H1 (cell line): ENCODE data around the gene PPP4R3A. TPM values are rescaled to one million over a fixed set of nuclear protein-coding genes. Genes with fewer than 3 reads are reported as not detected.

ENCODE experiments used
- CTCF ChIA-PET: fragments of 300-600 bp; sonication (Branson Sonifier 250); formaldehyde crosslinking; loops from one replicate; lab custom pipeline; 2021; ENCODE audit not compliant: partially characterized antibody; lab: Charles Lee
- POLR2A ChIA-PET: fragments of 300-600 bp; sonication (Branson Sonifier 250); formaldehyde crosslinking; loops from one replicate; lab custom pipeline; 2021; ENCODE audit warnings: inconsistent platforms; ENCODE audit not compliant: partially characterized antibody; lab: Charles Lee
- DNase-seq, 2 experiments: peaks; one replicate each; pipeline versions ENCODE4 v3.0.0 to v3.0.0-alpha.2; 2010 to 2022; ENCODE audit warnings: low spot score in 2 of 2, low read depth in 1 of 2, mixed read lengths in 1 of 2
- FAIRE-seq: peaks from 2 replicates; lab custom pipeline; 2011; peaks lifted over from hg19 to GRCh38; lab: Jason Lieb, UNC
- H2AFZ ChIP-seq: 2 replicates; pipeline ENCODE4 v1.8.1; 2012; ENCODE audit warnings: low read length, inconsistent platforms
- H2AK5ac ChIP-seq: 2 replicates; pipeline ENCODE4 v1.6.1; 2013; ENCODE audit warnings: low read depth, low read length
- H2BK120ac ChIP-seq: replicated peaks from 2 replicates; pipeline ENCODE3; 2013; ENCODE audit warnings: low read depth, low read length, inconsistent platforms
- H2BK12ac ChIP-seq: 2 replicates; pipeline ENCODE4 v1.6.1; 2013; ENCODE audit warnings: low read depth, low read length
- H2BK15ac ChIP-seq: 2 replicates; pipeline ENCODE4 v1.6.1; 2013; ENCODE audit warnings: low read length
- H2BK20ac ChIP-seq: 2 replicates; pipeline ENCODE4 v1.6.1; 2013; ENCODE audit warnings: low read length
- H2BK5ac ChIP-seq: 2 replicates; pipeline ENCODE4 v1.6.1; 2013; ENCODE audit warnings: low read depth, low read length
- H3K14ac ChIP-seq: 2 replicates; pipeline ENCODE4 v1.6.1; 2013; ENCODE audit warnings: inconsistent platforms; ENCODE audit not compliant: insufficient read length
- H3K18ac ChIP-seq: 2 replicates; pipeline ENCODE4 v1.6.1; 2013; ENCODE audit warnings: low read length; ENCODE audit errors: extremely low read depth
- H3K23ac ChIP-seq: 2 replicates; pipeline ENCODE4 v1.6.1; 2013; ENCODE audit warnings: inconsistent platforms; ENCODE audit not compliant: insufficient read length
- H3K23me2 ChIP-seq: 2 replicates; pipeline ENCODE4 v1.6.1; 2013; ENCODE audit warnings: low read depth, low read length
- H3K27ac ChIP-seq: 2 replicates; pipeline ENCODE4 v1.6.1; 2011; ENCODE audit warnings: low read depth, low read length, inconsistent platforms
- H3K27me3 ChIP-seq, 4 experiments: replicated peaks in 1 of 4; 1 replicate in 1 of 4; 2 replicates in 3 of 4; pipeline versions ENCODE4 v1.6.1 to v1.8.1; 2011 to 2013; ENCODE audit warnings: low read length in 3 of 4, mild to moderate bottlenecking in 3 of 4, inconsistent platforms in 2 of 4, mixed read lengths in 2 of 4, moderate library complexity in 1 of 4; ENCODE audit not compliant: control insufficient read depth in 3 of 4, insufficient read depth in 3 of 4; ENCODE audit errors: extremely low read depth in 1 of 4
- H3K36me3 ChIP-seq, 4 experiments: 2 replicates each; pipeline versions ENCODE4 v1.6.1 to v1.8.1; 2011 to 2013; ENCODE audit warnings: mild to moderate bottlenecking in 4 of 4, low read length in 3 of 4, moderate library complexity in 2 of 4, control low read depth in 1 of 4, inconsistent platforms in 1 of 4; ENCODE audit not compliant: insufficient read depth in 4 of 4, control insufficient read depth in 2 of 4
- H3K4ac ChIP-seq: replicated peaks from 2 replicates; pipeline ENCODE3; 2013; ENCODE audit warnings: low read length, low read depth, mixed read lengths, inconsistent platforms; ENCODE audit not compliant: insufficient read length
- H3K4me1 ChIP-seq, 4 experiments: replicated peaks in 1 of 4; 1 replicate in 1 of 4; 2 replicates in 3 of 4; pipeline versions ENCODE4 v1.6.1 to v1.8.1; 2011 to 2013; ENCODE audit warnings: low read length in 3 of 4, inconsistent platforms in 2 of 4, mixed read lengths in 1 of 4; ENCODE audit not compliant: insufficient read depth in 4 of 4, control insufficient read depth in 3 of 4
- H3K4me2 ChIP-seq, 2 experiments: 2 replicates each; pipeline versions ENCODE4 v1.6.1 to v1.8.1; 2011 to 2013; ENCODE audit warnings: low read depth in 2 of 2, low read length in 2 of 2, control low read depth in 1 of 2, inconsistent platforms in 1 of 2, mild to moderate bottlenecking in 1 of 2; ENCODE audit not compliant: insufficient read depth in 1 of 2
- H3K4me3 ChIP-seq, 4 experiments: fragments of 200-600, 300-600 bp in 1 of 4; sonication (generic), shearing (Covaris generic), sonication (Bioruptor Twin) in 1 of 4; 2 replicates each; pipeline versions ENCODE4 v1.5.1 to v1.8.1; 2011 to 2016; ENCODE audit warnings: low read length in 4 of 4, low read depth in 3 of 4, control low read depth in 2 of 4, inconsistent platforms in 2 of 4, mild to moderate bottlenecking in 2 of 4, mixed read lengths in 1 of 4, moderate library complexity in 1 of 4; ENCODE audit not compliant: insufficient read depth in 2 of 4; ENCODE audit errors: extremely low read depth in 1 of 4
- H3K56ac ChIP-seq: replicated peaks from 2 replicates; pipeline ENCODE3; 2013; ENCODE audit warnings: low read depth, mild to moderate bottlenecking, mixed read lengths, low read length, inconsistent platforms; ENCODE audit not compliant: insufficient read length
- H3K79me1 ChIP-seq: 2 replicates; pipeline ENCODE4 v1.6.1; 2013; ENCODE audit warnings: low read depth, low read length, control low read depth
- H3K79me2 ChIP-seq, 2 experiments: 2 replicates each; pipeline versions ENCODE4 v1.6.1 to v1.8.1; 2012 to 2013; ENCODE audit warnings: low read length in 2 of 2, mild to moderate bottlenecking in 2 of 2, inconsistent platforms in 1 of 2; ENCODE audit not compliant: insufficient read depth in 2 of 2, control insufficient read depth in 1 of 2
- H3K9ac ChIP-seq, 4 experiments: replicated peaks in 1 of 4; 1 replicate in 1 of 4; 2 replicates in 3 of 4; pipeline versions ENCODE4 v1.6.1 to v1.8.1; 2011 to 2013; ENCODE audit warnings: low read depth in 3 of 4, low read length in 3 of 4, control low read depth in 2 of 4, mild to moderate bottlenecking in 2 of 4, moderate library complexity in 2 of 4, inconsistent platforms in 1 of 4; ENCODE audit errors: extremely low read depth in 1 of 4
- H3K9me3 ChIP-seq, 2 experiments: 2 replicates each; pipeline versions ENCODE4 v1.6.1 to v1.8.1; 2012 to 2013; ENCODE audit warnings: mild to moderate bottlenecking in 2 of 2, moderate library complexity in 2 of 2, control low read depth in 1 of 2, inconsistent platforms in 1 of 2, low read depth in 1 of 2, low read length in 1 of 2, mixed read lengths in 1 of 2; ENCODE audit not compliant: insufficient read depth in 2 of 2
- H4K20me1 ChIP-seq, 2 experiments: replicated peaks in 1 of 2; 2 replicates each; pipeline versions ENCODE3 to v1.8.1; 2011 to 2013; ENCODE audit warnings: inconsistent platforms in 2 of 2, low read length in 2 of 2, mild to moderate bottlenecking in 1 of 2; ENCODE audit not compliant: insufficient read depth in 2 of 2, control insufficient read depth in 1 of 2
- H4K5ac ChIP-seq: 2 replicates; pipeline ENCODE4 v1.6.1; 2013; ENCODE audit warnings: low read length, low read depth, mixed read lengths, inconsistent platforms; ENCODE audit not compliant: insufficient read length
- H4K8ac ChIP-seq: 2 replicates; pipeline ENCODE4 v1.8.0; 2013; ENCODE audit warnings: mild to moderate bottlenecking, moderate library complexity, low read length, inconsistent platforms; ENCODE audit not compliant: insufficient read depth; ENCODE audit errors: extremely low read depth
- H4K91ac ChIP-seq: replicated peaks from 2 replicates; pipeline ENCODE3; 2013; ENCODE audit warnings: low read length, mixed read lengths, inconsistent platforms; ENCODE audit not compliant: insufficient read length
- KDM1A ChIP-seq: fragments of 200-600, 300-600 bp; sonication (generic); IDR thresholded peaks from 2 replicates; pipeline ENCODE4 v1.7.1; 2016; ENCODE audit warnings: mild to moderate bottlenecking, low read length, borderline replicate concordance
- RBBP5 ChIP-seq: IDR thresholded peaks from 2 replicates; pipeline ENCODE4 v1.7.1; 2012; ENCODE audit warnings: low read depth, mild to moderate bottlenecking, inconsistent platforms, low read length, moderate library complexity, borderline replicate concordance
- SIRT6 ChIP-seq: IDR thresholded peaks from one replicate; pipeline ENCODE4 v1.7.1; 2012; ENCODE audit warnings: low read length, inconsistent platforms
- SP1 ChIP-seq: IDR thresholded peaks from 2 replicates; pipeline ENCODE4 v1.6.1; 2011; ENCODE audit warnings: low read depth, low read length
- YY1 ChIP-seq: IDR thresholded peaks from 2 replicates; pipeline ENCODE4 v1.6.1; 2011; ENCODE audit warnings: low read depth, mild to moderate bottlenecking, low read length
- WGBS, 2 experiments: shearing (Covaris generic) in 1 of 2; methylation state at CpG; one replicate each; pipeline versions ENCODE4 v1.1.6 to v1.1.7; 2013 to 2015; ENCODE audit warnings: low lambda C conversion rate in 2 of 2, mixed read lengths in 2 of 2, inconsistent platforms in 1 of 2, low coverage in 1 of 2, missing lambda C conversion rate in 1 of 2; ENCODE audit not compliant: insufficient replicate concordance in 2 of 2, insufficient coverage in 1 of 2, insufficient read length in 1 of 2; ENCODE audit errors: extremely low coverage in 1 of 2, missing lambda C conversion rate in 1 of 2; 5-methylcytosine and 5-hydroxymethylcytosine counted together
- polyA plus RNA-seq, 7 experiments: library from polyadenylated mRNA; depleted of rRNA in 3 of 7; stranded (reverse) in 5 of 7; unstranded in 2 of 7; fragments of >200 nt in 5 of 7; fragments of 200-250 nt in 2 of 7; gene quantifications; 1 replicate in 5 of 7; 2 replicates in 1 of 7; 4 replicates in 1 of 7; pipeline versions ENCODE4 v1.2.1 to v1.2.3, GENCODE V29; 2011 to 2013; ENCODE audit warnings: missing spikeins in 2 of 7, mixed read lengths in 2 of 7
- total RNA-seq: library from RNA; stranded (reverse); fragmentation: NEBNext Ultra II Directional; extraction: Animal tissue kit (Norgen Biotek cat#: 25700); gene quantifications from 2 replicates; pipeline ENCODE4 v1.2.1, GENCODE V29; 2021
- TF ChIP-seq, protein P1 (sequence below): IDR thresholded peaks from 2 replicates; pipeline ENCODE4 v1.6.1; 2012; ENCODE audit warnings: inconsistent platforms
- TF ChIP-seq, protein P2 (sequence below): IDR thresholded peaks from 2 replicates; pipeline ENCODE4 v1.6.1; 2012; ENCODE audit warnings: inconsistent platforms
- TF ChIP-seq, protein P3 (sequence below), 3 experiments: IDR thresholded peaks; 1 replicate in 2 of 3; 2 replicates in 1 of 3; pipeline versions ENCODE4 v1.5.1 to v1.6.1; 2011; ENCODE audit warnings: low read length in 3 of 3, mild to moderate bottlenecking in 3 of 3, inconsistent platforms in 2 of 3, low read depth in 1 of 3, moderate library complexity in 1 of 3; ENCODE audit not compliant: insufficient read depth in 1 of 3; ENCODE audit errors: control extremely low read depth in 1 of 3

Gene PPP4R3A
- total and polyA plus RNA-seq, 2 of the 8 experiments (the other 6 are each of a cell fraction or from before 2014, with no cell fraction given) = 31.7 to 122 TPM

DNA sequence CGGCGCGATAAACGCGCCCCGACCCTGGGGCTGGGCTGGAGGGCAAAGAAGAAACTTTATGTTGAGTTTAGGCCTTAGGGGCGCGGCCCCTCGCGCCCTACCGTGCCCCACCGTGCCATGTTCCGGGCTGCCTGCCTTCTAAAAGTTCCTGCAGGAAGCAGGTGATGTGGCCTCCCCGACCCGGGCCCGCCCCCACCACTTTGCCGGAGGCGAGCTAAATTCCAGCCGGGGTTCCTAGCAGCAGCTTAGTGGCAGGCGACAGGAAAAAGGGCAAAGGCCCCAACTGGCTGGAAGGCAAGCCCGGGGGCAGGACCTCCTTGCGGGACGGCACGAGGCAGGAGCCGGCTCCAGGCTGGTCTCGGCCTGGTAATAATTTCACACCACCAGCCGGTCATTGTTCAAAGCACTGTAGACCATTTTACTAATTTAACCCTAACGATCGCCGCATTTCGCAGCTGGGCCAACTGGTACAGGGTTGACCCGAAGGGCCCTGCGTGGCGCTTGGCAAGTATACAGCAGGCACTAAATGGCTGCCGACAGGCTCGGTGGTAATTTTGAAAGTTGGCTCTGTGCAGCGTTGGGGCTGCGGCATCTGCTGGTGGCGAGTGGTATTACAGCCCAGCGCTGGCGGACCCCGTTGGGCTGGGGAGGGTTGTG, 91.6 kb downstream of the PPP4R3A start:
- Histone ChIP-seq H3K18ac (peak overlapping the region; percentile 71), H3K4me2 (peak overlapping the region; percentile 82 to 87), H3K27ac (no peak overlapping the region), H2AK5ac (no peak overlapping the region), H3K4me3 (peak overlapping the region; percentile 35 to 92 (median 63)), H3K79me2 (peaks cover 0 to 25% of the 10 kb centered on the region in 2 experiments; a peak in 3 of 4 replicates), H4K5ac (no peak overlapping the region), H3K4ac (no peak overlapping the region), H3K23me2 (peaks cover 19% of the 10 kb centered on the region), H2BK15ac (peak overlapping the region; percentile 16; the same call in 1 of the 2 replicates), H2AFZ (no peak overlapping the region), H3K27me3 (peaks cover 0 to 6% (median 3%) of the 10 kb centered on the region in 4 experiments; a peak in 2 of 7 replicates), H3K56ac (peak overlapping the region; percentile 47), H2BK5ac (no peak overlapping the region), H3K36me3 (no peaks in the 10 kb centered on the region), H3K23ac (no peak overlapping the region), H3K9ac (peak overlapping the region in 2 of 4 experiments; percentile 51 to 61; a peak in 4 of 7 replicates), H2BK12ac (no peak overlapping the region), H3K14ac (no peak overlapping the region), H3K9me3 (no peaks in the 10 kb centered on the region), H2BK20ac (no peak overlapping the region), H4K91ac (peak overlapping the region; percentile 59), H3K79me1 (peaks cover 3% of the 10 kb centered on the region; the same call in 1 of the 2 replicates), H4K20me1 (peaks cover 0 to 4% of the 10 kb centered on the region in 2 experiments), H4K8ac (peak overlapping the region; percentile 73; the same call in 1 of the 2 replicates), H3K4me1 (peaks cover 7 to 26% (median 13%) of the 10 kb centered on the region in 4 experiments; a peak in 6 of 7 replicates), H2BK120ac (no peak overlapping the region)
- 8% methylated on average over 40 of the region's 42 CpGs; no CpG with 5 or more reads in 1 of the 2 experiments for WGBS, 2 experiments
- DNase-seq (peak; percentile 39 to 96), FAIRE-seq (no peak)
- POLR2A ChIA-PET = interaction anchor here (0.9 to 7.0 kb wide), 9 partner anchors 9 to 116 kb away, joined by 3 to 66 read pairs (median 4); no protein-coding TSS in a partner anchor
- CTCF ChIA-PET = interaction anchor here (0.5 to 10.0 kb wide), 31 partner anchors 9 to 481 kb away, joined by 3 to 135 read pairs (median 4); no protein-coding TSS in a partner anchor
- peak; percentile 64; the same call in 1 of the 2 replicates for TF ChIP-seq YY1
- TF ChIP-seq RBBP5 = 0 out of 2 replicates have a peak, but pooled peaks have one; percentile 25
- TF ChIP-seq SIRT6 = no peak
- TF ChIP-seq, protein P1, sequence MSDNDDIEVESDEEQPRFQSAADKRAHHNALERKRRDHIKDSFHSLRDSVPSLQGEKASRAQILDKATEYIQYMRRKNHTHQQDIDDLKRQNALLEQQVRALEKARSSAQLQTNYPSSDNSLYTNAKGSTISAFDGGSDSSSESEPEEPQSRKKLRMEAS = peak; percentile 75
- TF ChIP-seq, protein P2, sequence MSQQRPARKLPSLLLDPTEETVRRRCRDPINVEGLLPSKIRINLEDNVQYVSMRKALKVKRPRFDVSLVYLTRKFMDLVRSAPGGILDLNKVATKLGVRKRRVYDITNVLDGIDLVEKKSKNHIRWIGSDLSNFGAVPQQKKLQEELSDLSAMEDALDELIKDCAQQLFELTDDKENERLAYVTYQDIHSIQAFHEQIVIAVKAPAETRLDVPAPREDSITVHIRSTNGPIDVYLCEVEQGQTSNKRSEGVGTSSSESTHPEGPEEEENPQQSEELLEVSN = no peak
- TF ChIP-seq SP1 = no peak
- TF ChIP-seq, protein P3, sequence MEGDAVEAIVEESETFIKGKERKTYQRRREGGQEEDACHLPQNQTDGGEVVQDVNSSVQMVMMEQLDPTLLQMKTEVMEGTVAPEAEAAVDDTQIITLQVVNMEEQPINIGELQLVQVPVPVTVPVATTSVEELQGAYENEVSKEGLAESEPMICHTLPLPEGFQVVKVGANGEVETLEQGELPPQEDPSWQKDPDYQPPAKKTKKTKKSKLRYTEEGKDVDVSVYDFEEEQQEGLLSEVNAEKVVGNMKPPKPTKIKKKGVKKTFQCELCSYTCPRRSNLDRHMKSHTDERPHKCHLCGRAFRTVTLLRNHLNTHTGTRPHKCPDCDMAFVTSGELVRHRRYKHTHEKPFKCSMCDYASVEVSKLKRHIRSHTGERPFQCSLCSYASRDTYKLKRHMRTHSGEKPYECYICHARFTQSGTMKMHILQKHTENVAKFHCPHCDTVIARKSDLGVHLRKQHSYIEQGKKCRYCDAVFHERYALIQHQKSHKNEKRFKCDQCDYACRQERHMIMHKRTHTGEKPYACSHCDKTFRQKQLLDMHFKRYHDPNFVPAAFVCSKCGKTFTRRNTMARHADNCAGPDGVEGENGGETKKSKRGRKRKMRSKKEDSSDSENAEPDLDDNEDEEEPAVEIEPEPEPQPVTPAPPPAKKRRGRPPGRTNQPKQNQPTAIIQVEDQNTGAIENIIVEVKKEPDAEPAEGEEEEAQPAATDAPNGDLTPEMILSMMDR (IDR thresholded peaks at IDR 0.05; ENCODE audit: control extremely low read depth in 1 of 3, insufficient read depth in 1 of 3, low read depth in 1 of 3, low read length in 3 of 3) = peak; percentile 90 to 92 (median 91)
- TF ChIP-seq KDM1A = peak; percentile 88; the same call in 1 of the 2 replicates
